SH-SY5Y (cell line): Measurements from ENCODE around the gene TXNDC9.

Source experiments
- GATA2 ChIP-seq: IDR thresholded peaks from 2 replicates; pipeline ENCODE4 v1.6.1; 2011; ENCODE audit warnings: mild to moderate bottlenecking, low read depth, low read length
- GATA3 ChIP-seq: IDR thresholded peaks from 2 replicates; pipeline ENCODE4 v1.6.1; 2011; ENCODE audit warnings: low read depth, mild to moderate bottlenecking, low read length, moderate library complexity

TXNDC9 gene

GRCh38 chr2:99335911-99336803 is at the start of gene TXNDC9:
TXNDC9 (minus strand) TSS chr2:99336333; CDS start chr2:99333210, 3,123 bp downstream.
- TF ChIP-seq GATA2, result no peak
- TF ChIP-seq GATA3, result no peak

GRCh38 chr2:99382143-99382542 is 46.0 kb upstream of the TXNDC9 start:
- TF ChIP-seq GATA3, result no peak
- TF ChIP-seq GATA2, result no peak

GRCh38 chr2:99380376-99381010 is 44.4 kb upstream of the TXNDC9 start:
- no peak for TF ChIP-seq GATA2
- TF ChIP-seq GATA3, result no peak

GRCh38 chr2:99377879-99378278 is 41.7 kb upstream of the TXNDC9 start:
- TF ChIP-seq GATA3 (no peak), GATA2 (no peak)

- TF ChIP-seq GATA3 (no peak), GATA2 (no peak)
Observed at GRCh38 chr2:99376254-99376864, 40.2 kb upstream of the TXNDC9 start.

- TF ChIP-seq GATA3 (no peak), GATA2 (no peak)
Observed at GRCh38 chr2:99374747-99375146, 38.6 kb upstream of the TXNDC9 start.

- no peak for TF ChIP-seq GATA2
- TF ChIP-seq GATA3, result no peak
Observed at GRCh38 chr2:99373144-99373543, 37.0 kb upstream of the TXNDC9 start.

GRCh38 chr2:99365661-99366060 is 29.5 kb upstream of the TXNDC9 start:
- TF ChIP-seq GATA3 (no peak), GATA2 (no peak)

- TF ChIP-seq GATA2, result no peak
- no peak for TF ChIP-seq GATA3
Observed at GRCh38 chr2:99356853-99357252, 20.7 kb upstream of the TXNDC9 start.

- TF ChIP-seq GATA2, result no peak
Observed at GRCh38 chr2:99354070-99354469, 17.9 kb upstream of the TXNDC9 start.

- TF ChIP-seq GATA2 (no peak), GATA3 (no peak)
Observed at GRCh38 chr2:99350194-99350593, 14.1 kb upstream of the TXNDC9 start.

GRCh38 chr2:99348173-99348572 is 12.0 kb upstream of the TXNDC9 start:
- TF ChIP-seq GATA3 (no peak), GATA2 (no peak)

GRCh38 chr2:99346218-99346617 is 10.1 kb upstream of the TXNDC9 start:
- TF ChIP-seq GATA2 (no peak), GATA3 (no peak)

GRCh38 chr2:99342536-99342935 is 6.4 kb upstream of the TXNDC9 start:
- no peak for TF ChIP-seq GATA3
- no peak for TF ChIP-seq GATA2

- TF ChIP-seq GATA3, result no peak
- no peak for TF ChIP-seq GATA2
Observed at GRCh38 chr2:99340669-99341236, 4.6 kb upstream of the TXNDC9 start.
